K562 (cell line): ENCODE results near the gene FOXP3. TPM values are rescaled to one million over a fixed set of nuclear protein-coding genes. Genes with fewer than 3 reads are reported as not detected.
A peak's percentile ranks its signal among the peaks of the same experiment; 100 is the strongest.

ENCODE experiments used
- ADNP ChIP-seq: fragments of 200-800 bp; sonication (Bioruptor generic); IDR thresholded peaks from 2 replicates; pipeline ENCODE4 v1.6.1; 2016; ENCODE audit warnings: missing genetic modification characterization, missing compliant biosample characterization
- BCOR ChIP-seq: fragments of 450-650 bp; IDR thresholded peaks from 2 replicates; pipeline ENCODE4 v1.6.1; 2016
- CHD2 ChIP-seq: IDR thresholded peaks from 2 replicates; pipeline ENCODE4 v1.6.1; 2011; ENCODE audit warnings: low read depth, low read length
- CTCFL ChIP-seq: IDR thresholded peaks from 2 replicates; pipeline ENCODE4 v1.6.1; 2011; ENCODE audit warnings: borderline replicate concordance, low read depth, mild to moderate bottlenecking, moderate library complexity, low read length; ENCODE audit not compliant: insufficient read depth, poor library complexity, severe bottlenecking
- GTF2F1 ChIP-seq: IDR thresholded peaks from 2 replicates; pipeline ENCODE4 v1.6.1; 2011; ENCODE audit warnings: low read depth, low read length, improper control_type of control experiment
- KDM2B ChIP-seq: fragments of 250-450 bp; sonication (Bioruptor Pico); IDR thresholded peaks from 2 replicates; pipeline ENCODE4 v1.8.0; 2021; ENCODE audit warnings: mild to moderate bottlenecking, moderate library complexity
- MBD2 ChIP-seq: sonication (generic); IDR thresholded peaks from 2 replicates; pipeline ENCODE4 v1.6.1; 2016; ENCODE audit warnings: low read depth, borderline replicate concordance
- NEUROD1 ChIP-seq: fragments of 150-350 bp; IDR thresholded peaks from 2 replicates; pipeline ENCODE4 v1.6.1; 2014; ENCODE audit warnings: borderline replicate concordance, low read length, low read depth; ENCODE audit not compliant: partially characterized antibody
- NRF1 ChIP-seq, 2 experiments: fragments of 450-650 bp; IDR thresholded peaks in 1 of 2; conservative IDR thresholded peaks in 1 of 2; 2 replicates each; pipeline ENCODE4 v1.6.1; 2014; ENCODE audit warnings: mild to moderate bottlenecking in 2 of 2
- POLR2A ChIP-seq: fragments of 450-650 bp; conservative IDR thresholded peaks from 2 replicates; pipeline ENCODE4 v1.6.1; 2016
- POLR2H ChIP-seq: IDR thresholded peaks from 2 replicates; pipeline ENCODE4 v1.6.1; 2016; ENCODE audit warnings: missing genetic modification characterization, low read depth, mild to moderate bottlenecking, control low read depth, missing compliant biosample characterization, moderate library complexity
- YY1 ChIP-seq, 3 experiments: IDR thresholded peaks; 2 replicates each; pipeline ENCODE4 v1.6.1; 2011; ENCODE audit warnings: low read length in 2 of 3, mild to moderate bottlenecking in 2 of 3, moderate library complexity in 2 of 3, borderline replicate concordance in 1 of 3, control low read depth in 1 of 3, low read depth in 1 of 3; ENCODE audit not compliant: insufficient read depth in 3 of 3, insufficient replicate concordance in 2 of 3, control insufficient read depth in 1 of 3, insufficient read length in 1 of 3; ENCODE audit errors: extremely low read depth in 1 of 3
- ZBTB11 ChIP-seq, 3 experiments: fragments of 200-800 bp in 1 of 3; fragments of 250-450 bp in 1 of 3; fragments of 450-650 bp in 1 of 3; sonication (Bioruptor Pico) in 1 of 3; sonication (Bioruptor generic) in 1 of 3; formaldehyde crosslinking in 1 of 3; IDR thresholded peaks; 2 replicates each; pipeline versions ENCODE4 v1.6.1 to v1.8.0; 2016 to 2022; ENCODE audit warnings: mild to moderate bottlenecking in 2 of 3, missing genetic modification characterization in 2 of 3, missing compliant biosample characterization in 1 of 3, moderate library complexity in 1 of 3
- polyA plus RNA-seq, 8 experiments: library from polyadenylated mRNA; depleted of rRNA in 4 of 8; stranded (reverse) in 5 of 8; unstranded in 3 of 8; fragments of >200 nt; fragmentation: Nextera tagmentation in 2 of 8; fragmentation: Illumina TruSeq in 1 of 8; extraction: Ambion mirVana in 2 of 8; extraction: Trizol in 1 of 8; gene quantifications; 2 replicates each; pipeline versions ENCODE4 v1.2.1 to v1.2.3, GENCODE V29; 2011 to 2014; ENCODE audit warnings: inconsistent platforms in 1 of 8, missing spikeins in 1 of 8
- total RNA-seq, 7 experiments: library from RNA; depleted of rRNA in 6 of 7; stranded (reverse); fragments of >200 nt in 6 of 7; fragmentation: Illumina TruSeq in 2 of 7; extraction: Trizol in 2 of 7; gene quantifications; 2 replicates each; pipeline versions ENCODE4 v1.2.1 to v1.2.3, GENCODE V29; 2011 to 2021; ENCODE audit warnings: low replicate concordance in 1 of 7
- TF ChIP-seq, protein P1 (sequence below): fragments of 150-350 bp; IDR thresholded peaks from 2 replicates; pipeline ENCODE4 v1.6.1; 2014; ENCODE audit warnings: low read depth, mild to moderate bottlenecking, low read length, borderline replicate concordance
- TF ChIP-seq, protein P2 (sequence below), 2 experiments: IDR thresholded peaks; 2 replicates each; pipeline ENCODE4 v1.6.1; 2011; ENCODE audit warnings: borderline replicate concordance in 1 of 2, control low read depth in 1 of 2, low read depth in 1 of 2, low read length in 1 of 2, mild to moderate bottlenecking in 1 of 2, mixed read lengths in 1 of 2, moderate library complexity in 1 of 2; ENCODE audit not compliant: insufficient read depth in 1 of 2, insufficient read length in 1 of 2, poor library complexity in 1 of 2, severe bottlenecking in 1 of 2; ENCODE audit errors: extremely low read depth in 1 of 2

The FOXP3 gene
- total and polyA plus RNA-seq, 9 of the 15 experiments (the other 6 are each of a cell fraction or from before 2014, with no cell fraction given), result 0.04 to 0.24 (median 0.07) TPM; not detected in 4

DNA sequence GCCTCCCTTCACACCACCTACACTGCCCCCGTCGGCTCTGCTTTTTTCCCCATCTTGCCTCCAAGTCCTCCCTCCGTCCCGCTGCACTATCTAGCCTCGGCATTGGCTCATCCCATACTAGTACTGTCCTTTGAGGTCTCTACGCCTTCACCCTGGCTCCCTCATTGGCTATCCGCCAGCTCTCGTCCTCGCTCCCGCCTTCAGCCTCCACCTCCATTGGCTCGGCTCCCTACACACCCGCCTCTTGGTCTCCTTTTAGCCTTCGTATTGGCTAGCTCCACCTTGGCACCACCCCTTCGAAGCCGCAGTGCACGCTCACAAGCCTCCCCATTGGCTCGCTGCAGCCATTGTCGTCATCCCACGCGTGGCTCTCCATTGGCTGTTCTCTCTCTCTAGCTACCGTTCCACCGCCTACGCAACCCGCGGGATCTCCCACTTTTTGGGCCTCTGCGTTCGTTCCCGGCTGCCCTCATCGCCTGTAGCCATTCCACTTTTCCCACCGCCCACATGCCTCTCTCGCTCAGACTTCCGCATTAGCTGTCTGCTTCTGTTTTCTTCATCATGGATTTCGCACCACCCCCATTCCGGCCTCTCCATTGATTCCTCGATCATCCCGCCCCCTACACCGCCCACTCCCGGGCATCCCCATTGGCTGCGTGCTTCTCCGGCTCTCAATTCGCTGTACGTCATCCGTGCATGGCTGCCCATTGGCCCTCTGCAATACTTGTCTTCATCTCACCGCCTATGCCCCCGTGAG is 4.7 kb upstream of the FOXP3 start (continued):
- peak; percentile 92 for TF ChIP-seq NEUROD1
- TF ChIP-seq POLR2H (tag), result peak; percentile 67
- TF ChIP-seq MBD2, result peak; percentile 97
- TF ChIP-seq BCOR, result no peak
- TF ChIP-seq, protein P1, sequence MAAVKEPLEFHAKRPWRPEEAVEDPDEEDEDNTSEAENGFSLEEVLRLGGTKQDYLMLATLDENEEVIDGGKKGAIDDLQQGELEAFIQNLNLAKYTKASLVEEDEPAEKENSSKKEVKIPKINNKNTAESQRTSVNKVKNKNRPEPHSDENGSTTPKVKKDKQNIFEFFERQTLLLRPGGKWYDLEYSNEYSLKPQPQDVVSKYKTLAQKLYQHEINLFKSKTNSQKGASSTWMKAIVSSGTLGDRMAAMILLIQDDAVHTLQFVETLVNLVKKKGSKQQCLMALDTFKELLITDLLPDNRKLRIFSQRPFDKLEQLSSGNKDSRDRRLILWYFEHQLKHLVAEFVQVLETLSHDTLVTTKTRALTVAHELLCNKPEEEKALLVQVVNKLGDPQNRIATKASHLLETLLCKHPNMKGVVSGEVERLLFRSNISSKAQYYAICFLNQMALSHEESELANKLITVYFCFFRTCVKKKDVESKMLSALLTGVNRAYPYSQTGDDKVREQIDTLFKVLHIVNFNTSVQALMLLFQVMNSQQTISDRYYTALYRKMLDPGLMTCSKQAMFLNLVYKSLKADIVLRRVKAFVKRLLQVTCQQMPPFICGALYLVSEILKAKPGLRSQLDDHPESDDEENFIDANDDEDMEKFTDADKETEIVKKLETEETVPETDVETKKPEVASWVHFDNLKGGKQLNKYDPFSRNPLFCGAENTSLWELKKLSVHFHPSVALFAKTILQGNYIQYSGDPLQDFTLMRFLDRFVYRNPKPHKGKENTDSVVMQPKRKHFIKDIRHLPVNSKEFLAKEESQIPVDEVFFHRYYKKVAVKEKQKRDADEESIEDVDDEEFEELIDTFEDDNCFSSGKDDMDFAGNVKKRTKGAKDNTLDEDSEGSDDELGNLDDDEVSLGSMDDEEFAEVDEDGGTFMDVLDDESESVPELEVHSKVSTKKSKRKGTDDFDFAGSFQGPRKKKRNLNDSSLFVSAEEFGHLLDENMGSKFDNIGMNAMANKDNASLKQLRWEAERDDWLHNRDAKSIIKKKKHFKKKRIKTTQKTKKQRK, result peak; percentile 92
- 0 out of 2 replicates have a peak, but pooled peaks have one; percentile 33 for TF ChIP-seq GTF2F1
- TF ChIP-seq ADNP (tag), result no peak
- peak in 1 of 3 experiments; percentile 67 for TF ChIP-seq YY1 (IDR thresholded peaks at IDR 0.05; ENCODE audit: borderline replicate concordance in 1 of 3, control insufficient read depth in 1 of 3, extremely low read depth in 1 of 3, insufficient read depth in 3 of 3, insufficient read length in 1 of 3, insufficient replicate concordance in 2 of 3, low read depth in 1 of 3, low read length in 2 of 3)
- no peak for TF ChIP-seq CTCFL
- peak; percentile 64 to 72 for TF ChIP-seq NRF1 (conservative IDR thresholded peaks at IDR 0.05 in 1 of 2, IDR thresholded peaks at IDR 0.05 in 1 of 2)
- TF ChIP-seq POLR2A, result peak; percentile 77
- no peak for TF ChIP-seq ZBTB11 (CRISPR knock-in tag; IDR thresholded peaks at IDR 0.05)
- TF ChIP-seq, protein P2, sequence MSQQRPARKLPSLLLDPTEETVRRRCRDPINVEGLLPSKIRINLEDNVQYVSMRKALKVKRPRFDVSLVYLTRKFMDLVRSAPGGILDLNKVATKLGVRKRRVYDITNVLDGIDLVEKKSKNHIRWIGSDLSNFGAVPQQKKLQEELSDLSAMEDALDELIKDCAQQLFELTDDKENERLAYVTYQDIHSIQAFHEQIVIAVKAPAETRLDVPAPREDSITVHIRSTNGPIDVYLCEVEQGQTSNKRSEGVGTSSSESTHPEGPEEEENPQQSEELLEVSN (IDR thresholded peaks at IDR 0.05; ENCODE audit: borderline replicate concordance in 1 of 2, extremely low read depth in 1 of 2, insufficient read depth in 1 of 2, insufficient read length in 1 of 2, low read depth in 1 of 2, low read length in 1 of 2, poor library complexity in 1 of 2, severe bottlenecking in 1 of 2), result peak in 1 of 2 experiments; percentile 48
- TF ChIP-seq KDM2B (CRISPR knock-in tag), result no peak
- TF ChIP-seq CHD2, result peak; percentile 79
